ENCODE measurements around the gene TOX3.

The TOX3 gene

DNA sequence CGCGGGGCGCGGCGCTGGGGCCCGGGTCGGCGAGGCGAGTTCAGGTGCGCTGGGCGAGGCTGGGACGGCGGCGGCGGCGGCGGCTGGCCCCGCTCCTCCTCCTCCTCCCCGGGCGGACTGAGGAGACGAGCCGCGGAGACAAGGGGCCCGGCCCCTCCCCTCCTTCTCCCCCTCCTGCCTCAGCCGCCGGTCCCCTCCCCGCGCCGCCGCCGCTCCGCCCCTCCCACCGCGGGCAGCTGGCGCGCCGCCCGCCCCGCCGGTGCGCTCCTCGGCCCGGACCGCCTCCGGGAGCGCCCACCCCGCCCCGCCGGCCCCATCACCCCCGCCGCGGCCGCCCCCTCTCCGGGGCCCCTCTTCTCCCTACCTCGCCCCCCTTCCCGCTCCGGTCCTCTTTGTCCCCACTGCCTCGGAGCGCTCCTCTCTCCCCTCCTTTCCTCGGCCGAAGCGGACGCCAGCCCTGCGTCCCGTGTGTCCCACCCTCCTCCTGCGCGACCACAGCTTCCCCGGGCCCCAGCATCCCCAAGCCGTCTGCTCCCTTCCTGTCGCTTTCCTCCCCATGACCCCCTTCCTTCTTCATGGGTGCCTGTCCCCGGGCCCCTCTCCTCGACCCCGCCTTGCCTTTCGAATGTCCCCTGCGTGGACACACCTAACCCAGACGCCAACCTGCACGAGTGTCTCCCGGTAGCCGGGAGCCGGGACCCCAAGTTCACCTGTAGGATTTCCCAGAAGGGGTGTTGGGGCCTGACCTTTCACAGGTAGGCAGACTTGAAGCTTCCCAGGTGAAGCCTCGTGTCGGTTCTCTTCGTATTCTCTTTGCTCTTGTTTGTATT, at the start of gene TOX3:
Gene TOX3, minus strand, starts transcription at position 140 of the 830 bp plus-strand sequence. CDS start 420 bp downstream, outside the sequence.
- DNase-seq = no peak

DNA sequence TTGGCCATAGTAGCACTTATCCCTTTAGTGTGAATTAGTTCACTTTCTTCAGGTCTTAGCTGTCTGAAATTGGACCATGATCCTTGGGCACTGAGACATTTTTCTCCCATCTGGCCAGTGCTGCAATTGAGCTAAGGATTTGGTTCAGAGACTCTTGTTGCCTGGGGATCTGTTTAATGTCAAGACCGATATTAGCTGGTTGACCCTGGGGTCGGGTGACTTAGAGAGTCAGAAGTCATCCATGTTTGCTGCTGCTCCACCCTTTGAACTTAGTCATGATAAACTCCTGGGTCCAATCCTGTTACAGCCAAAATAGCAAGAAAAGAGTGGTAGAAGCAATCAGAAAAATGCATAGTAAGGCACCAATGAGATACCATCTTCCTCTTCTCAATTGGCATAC, 45.8 kb upstream of the TOX3 start:
- DNase-seq = no peak

DNA sequence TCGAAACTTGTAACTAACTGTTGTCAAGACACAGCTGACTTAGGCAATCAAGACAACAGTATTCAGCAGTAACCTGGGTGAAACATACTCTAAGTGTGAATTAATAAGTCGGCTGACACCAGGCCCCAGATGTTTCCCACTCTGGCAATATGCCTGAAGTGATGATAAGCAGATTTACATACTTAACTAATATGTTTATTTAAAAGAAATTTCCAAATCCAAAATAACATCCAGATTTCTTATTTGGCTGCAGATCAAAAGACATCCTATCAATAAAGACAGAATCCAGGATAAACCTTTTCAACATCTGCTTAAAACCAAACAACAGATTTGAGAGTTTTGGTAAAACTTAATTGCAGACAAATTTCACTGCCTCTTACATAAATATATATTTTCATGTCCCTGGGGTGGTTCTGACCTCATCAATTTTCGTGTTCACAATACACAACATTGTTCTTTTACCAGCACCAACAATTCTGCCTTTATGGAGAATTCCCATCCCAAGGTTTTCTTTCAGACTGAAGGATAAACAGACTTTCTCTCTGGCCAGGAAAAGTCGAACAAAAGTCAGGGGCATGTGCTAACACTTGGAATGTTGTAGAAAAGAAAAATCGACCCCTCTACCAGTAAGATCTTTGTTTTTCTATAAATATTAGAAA, 45.1 kb upstream of the TOX3 start:
- no peak for DNase-seq

DNA sequence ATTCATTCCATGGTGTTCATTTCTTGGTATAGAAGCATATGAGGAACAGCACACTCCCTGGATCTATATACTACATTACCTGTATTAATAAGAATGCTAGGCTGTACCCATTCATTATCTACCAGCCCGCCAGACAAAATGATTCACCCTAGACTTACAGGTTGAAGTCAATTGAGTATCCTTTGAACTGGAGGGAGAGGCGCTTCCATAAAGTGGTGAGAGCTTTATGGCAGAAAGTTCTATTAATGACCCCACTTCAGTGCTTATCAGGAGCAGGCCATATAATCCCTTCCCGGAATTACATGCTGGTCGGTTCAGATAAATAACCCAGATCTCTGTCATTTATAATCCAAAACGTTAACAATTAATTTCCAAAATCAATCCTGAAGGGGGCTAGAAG, 44.5 kb upstream of the TOX3 start:
- DNase-seq = no peak

DNA sequence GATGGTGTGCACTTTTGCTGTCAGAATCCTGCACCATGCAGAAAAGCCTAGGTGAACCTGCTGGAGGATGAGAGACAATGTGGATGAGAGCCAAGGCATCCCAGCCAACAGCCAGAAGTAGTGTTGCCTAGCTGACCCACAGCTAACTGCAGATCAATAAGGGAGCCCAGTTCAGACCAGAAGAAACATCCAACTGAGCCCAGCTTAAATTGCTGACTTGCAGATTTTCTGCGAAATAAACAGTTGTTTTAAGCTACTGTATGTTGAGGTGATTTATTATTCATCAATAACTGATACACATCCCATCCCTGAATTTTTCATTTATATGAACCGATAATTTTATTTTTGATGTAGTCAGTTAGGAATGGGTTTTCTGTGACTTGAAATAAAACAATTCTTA, 39.2 kb upstream of the TOX3 start:
- no peak for DNase-seq

DNA sequence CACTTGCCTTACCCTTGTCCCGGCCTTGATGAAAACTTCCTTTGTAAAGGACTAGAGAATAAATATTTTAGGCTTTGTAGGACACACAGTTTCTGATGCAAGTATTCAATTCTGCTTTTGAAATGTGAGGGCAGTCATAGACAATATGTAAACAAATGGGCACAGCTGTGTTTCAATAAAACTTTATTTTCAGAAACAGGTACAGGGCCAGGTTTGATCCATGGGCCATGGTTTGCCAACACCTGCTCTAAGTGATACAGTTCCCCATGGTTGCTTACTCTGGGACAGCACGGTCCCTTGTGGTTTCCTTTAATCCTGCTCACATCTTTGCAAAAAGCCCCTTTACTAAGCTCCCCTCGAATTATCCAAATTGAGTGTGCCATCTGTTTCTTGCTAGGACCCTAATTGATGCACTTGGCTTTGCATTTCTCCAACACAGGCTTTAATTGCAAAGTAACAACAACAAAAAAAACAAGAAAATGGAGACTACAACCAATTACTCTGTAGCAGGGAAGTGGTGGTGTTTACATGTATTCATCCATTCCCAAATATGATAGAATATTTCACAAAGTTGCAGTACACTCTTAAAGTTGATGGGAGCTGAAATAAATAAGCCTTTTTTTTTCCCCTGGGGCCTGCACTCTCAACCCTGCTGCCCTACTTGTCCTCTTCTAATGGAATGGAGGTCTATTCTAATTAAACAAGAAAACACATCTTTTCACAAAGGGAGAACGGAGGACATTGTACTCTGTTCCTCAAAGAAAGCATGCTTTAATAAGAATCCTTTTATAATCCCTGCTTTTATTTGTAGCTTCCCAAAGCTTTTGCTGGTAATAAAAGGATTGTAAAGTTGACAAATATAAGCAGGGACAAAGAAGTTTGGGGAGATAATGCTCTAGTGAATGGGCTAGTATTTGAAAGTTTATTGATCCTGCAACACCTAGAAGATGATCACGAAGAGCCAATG, 37.7 kb upstream of the TOX3 start:
- no peak for DNase-seq

DNA sequence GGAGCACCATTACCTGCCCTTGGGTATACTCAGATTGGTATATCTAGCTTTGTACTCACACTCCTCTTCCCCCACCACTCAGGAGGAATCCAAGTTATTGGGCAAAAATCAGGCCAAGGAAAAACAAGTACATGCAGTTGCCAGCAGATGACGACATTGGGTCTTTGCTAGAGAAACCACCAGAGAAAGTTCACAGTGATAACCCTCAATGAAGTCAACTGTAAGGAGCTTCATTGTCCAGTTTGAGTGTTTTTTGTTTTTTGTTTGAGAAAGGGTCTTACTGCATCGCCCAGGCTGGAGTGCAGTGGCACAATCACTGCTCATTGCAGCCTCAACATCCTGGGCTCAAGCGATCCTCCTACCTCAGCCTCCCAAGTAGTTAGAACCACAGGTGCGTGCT, 34.6 kb upstream of the TOX3 start:
- DNase-seq = no peak

DNA sequence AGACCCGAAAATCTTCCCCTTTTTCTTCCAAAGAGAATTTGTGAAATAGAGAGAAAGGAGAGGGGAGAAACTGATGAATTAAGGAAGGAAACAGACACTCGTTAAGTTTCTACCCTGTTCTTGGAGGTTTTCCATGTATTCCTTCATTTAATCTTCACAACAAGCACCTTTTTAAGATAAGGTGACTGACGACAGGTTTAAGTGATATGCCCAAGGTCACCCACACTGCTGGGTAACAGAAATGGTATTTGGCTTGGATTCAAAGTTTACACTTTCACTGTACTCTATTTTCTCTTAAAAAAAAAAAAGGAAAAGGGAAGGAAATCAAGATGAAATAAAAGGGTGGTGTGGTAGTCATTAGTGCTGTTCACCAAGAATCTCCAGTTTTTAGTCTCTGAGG, 33.5 kb upstream of the TOX3 start:
- no peak for DNase-seq

DNA sequence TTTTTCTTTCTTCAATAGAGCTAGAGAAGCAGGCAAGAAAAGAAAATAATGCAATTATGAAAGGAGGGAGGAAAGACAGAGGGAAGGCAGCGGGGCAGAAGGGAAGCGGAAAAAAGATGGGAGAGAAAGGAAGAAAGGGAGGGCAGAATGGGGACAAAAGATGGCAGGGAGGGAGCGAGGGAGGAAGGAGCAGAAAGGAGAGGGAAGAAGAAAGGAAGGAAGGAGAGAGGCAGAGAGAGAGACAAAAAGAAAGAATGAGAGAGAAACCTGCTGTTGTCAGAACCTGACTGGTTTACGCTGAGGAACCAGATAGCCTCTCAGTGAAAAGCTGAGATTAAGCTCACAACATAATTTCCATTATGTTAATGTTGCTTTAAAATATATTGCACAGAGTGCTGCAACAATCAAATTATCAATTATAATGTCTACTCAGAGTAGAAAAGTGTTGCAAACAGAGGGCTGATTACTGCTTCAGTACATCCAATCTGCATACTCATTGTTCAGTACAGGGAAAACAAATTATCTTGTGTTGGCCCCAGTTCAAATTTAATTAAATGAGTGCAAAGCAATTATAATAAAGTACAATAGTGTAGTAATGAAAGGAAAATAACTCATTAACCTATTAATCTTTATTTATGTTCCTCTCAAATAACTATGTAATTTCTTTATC, 32.0 kb upstream of the TOX3 start:
- DNase-seq = no peak

DNA sequence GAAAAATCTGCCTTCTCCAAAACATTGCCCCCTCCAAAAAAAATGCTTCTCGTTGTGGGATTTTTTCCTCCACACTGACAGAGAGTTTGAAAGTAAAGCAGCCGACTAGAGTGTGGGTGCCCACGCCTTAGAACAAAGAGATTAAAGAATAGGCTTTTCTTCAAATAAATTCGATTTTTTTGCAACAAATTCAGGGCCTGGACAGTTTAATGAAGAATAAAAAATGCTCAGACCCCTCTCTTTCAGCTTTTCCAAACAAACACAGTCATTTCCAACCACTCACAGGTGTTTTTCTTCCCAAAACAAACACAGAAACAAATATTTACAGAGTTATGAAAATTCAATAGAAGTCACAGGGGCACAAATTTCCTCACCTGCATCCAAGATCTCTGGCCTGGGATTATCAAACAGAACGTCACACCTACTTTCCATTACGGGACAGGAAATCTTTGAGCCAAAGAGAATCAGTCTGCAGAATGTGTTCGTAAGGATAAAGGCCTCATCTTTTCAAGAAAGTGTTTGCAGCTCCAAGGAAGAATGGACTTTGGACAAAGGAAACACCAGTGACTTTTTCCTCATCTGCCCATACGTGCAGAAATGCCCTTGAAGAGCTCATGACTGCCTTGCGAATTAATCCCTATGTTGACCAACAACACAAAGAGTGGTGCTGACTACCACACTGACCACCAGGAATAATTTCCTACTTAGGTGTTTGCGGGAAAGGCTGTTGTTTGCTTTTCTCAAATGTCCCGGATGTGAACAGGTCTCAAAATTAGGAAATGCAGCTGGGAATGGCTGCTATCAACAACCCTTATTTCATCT, 31.3 kb upstream of the TOX3 start:
- no peak for DNase-seq

DNA sequence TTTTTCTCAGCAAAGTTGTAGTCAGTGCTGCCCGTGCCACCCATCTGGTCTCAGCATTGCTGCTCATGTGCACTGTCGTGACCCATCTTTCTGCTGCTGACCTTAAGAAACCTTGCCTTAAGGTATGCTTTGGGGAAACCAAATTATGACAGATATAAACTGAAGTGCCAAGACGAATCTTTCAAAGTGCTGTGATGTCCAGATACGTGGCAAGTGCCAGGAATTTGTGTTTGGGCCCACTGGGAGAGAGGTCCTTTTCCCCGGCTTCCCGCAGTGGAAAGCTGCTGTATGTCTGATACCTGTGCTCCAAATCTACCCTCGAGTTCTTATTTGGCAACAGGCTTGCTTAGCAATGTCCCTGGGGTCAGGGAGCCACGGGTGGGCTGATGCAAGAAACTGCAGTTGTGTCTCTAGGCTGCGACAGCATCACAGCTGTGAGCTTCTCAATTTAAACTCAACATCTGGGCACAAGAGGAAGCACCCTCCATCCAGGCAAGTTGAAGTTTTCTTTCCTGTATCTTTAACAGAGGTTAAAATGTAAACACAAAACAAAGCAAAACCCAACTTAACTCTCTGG, 30.3 kb upstream of the TOX3 start:
- no peak for DNase-seq

DNA sequence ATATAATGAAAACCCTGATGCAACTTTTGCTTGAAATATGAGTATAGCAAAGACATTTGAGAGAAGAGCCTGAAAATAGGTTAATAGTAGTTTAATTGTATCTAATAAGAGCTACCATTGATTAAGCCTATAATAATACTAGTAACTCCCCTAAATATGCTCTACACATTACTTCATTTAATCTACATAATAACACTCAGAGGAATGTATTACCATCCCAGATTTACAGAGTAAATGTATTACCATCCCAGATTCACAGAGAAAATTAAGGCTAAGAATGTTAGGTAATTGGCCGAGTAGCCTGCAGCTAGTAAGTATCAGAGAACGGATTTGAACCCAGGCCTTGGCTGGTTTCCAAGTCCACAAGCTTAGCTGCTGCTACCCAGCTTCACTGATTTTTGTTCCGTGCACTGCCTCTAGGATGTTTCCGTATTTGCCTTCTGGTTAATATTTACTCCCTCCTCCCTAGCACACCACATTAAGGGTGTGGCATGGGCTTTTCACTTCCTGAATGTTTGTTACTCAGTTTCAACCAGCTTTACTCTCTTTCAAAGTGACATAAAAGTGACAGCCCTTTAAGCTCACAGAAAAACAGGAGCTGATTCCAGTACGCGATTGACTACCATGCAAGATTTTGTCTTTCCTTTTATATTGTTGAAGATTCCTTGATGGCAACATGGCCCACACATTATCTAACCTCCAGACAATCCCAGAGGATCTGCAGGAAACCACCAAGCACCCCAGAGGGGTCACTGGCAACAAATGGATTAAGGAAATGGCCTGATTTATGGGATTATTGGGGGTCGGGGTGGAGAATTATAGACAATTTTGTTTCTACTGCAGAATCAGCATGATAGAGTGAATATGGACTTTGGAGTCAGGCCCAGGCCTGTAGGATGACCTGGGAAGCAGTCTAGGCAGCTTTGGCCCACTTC, 26.7 kb upstream of the TOX3 start:
- no peak for DNase-seq

DNA sequence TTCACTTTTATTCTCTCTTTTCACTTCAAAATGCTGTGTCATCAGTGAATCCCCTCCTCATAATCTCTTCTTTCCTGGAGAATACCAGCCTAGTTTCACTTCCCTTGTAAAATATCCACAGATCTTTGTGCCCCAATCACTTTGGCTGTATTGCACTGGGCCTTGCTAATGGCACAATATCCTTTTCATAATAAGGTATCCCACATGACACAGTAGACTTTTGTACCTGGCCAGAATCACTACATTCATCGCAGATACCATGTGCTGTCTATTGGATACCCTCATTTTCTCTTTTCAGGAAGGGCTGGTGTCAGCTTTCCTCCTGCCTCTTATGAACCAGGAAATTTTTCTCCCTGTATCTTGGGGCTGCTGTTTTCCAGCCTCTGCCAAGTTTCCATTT, 25.7 kb upstream of the TOX3 start:
- no peak for DNase-seq

DNA sequence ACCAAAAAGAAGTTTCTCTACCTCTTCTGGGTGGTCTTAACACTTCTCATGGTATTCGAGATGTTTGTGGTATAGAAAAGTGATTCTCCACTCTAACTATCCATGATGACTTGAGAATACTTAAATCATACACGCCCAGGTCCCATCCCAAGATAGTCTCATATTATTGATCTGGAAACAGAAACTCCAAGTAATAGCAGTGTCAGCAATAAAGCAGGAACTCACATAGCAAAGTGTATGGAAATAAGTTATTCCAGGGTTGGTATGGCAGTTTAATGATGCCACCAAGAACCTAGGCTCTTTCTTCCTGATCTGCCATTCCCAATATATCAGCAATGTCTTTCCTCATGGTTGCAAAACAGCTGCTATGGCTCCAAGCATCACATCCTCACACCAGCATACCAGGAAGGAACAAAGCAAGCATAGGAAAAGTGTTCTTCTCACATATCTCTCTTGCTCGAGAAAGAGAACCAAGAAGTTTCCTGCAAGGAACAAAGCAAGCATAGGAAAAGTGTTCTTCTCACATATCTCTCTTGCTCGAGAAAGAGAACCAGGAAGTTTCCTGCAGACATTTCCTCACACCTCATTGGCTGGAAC, 23.6 kb upstream of the TOX3 start:
- no peak for DNase-seq

DNA sequence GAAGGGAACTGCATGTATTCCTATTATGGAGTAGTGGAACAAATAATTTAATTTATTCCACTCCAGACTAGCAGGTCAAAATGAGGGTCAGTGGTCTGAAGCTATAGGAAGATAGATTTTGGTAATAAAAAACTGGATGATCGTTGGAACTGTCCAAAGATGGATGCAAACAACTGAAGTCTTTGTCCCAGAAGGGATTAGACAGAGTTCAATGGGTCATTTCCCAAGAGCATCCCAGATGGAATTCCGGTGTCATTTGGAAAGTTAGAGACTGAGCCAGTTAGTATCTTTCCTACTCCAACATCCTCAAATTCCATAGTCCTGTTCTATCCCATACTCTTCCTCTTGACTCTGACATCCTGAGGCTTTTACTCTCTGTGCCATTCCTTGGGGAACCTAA, 22.8 kb upstream of the TOX3 start:
- no peak for DNase-seq

DNA sequence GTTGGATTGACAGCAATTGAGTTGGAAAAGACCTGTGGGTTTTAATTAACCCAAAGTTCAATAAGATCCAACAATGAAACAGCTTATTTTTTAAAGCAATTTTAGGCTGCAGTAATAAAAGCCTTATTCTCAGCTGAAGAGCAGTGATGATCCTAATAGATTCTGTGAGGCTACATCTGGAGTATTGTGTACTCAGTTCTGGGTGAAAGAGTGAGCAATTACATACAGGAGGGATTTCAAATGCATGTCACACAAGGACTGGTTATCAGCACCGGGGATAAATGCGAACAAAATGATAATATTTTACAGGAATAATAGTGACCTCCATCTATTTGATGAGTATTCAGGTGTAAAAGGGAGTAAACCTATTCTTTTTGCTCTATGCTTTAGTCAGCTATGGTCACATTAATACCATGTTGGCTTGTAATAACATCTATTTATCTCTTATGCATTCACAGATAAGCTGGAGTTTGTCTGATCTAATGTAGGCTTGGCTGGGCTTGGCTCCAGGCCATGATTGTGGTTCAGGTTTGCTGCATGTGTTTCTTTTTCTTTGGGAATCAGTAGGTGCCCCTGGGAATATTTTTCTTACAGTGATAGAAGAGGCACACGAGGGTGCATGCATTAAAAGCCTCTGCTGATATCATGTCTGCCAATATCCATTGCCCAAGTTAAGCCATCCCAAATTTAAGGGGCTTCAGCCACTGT, 22.2 kb upstream of the TOX3 start:
- DNase-seq = no peak

DNA sequence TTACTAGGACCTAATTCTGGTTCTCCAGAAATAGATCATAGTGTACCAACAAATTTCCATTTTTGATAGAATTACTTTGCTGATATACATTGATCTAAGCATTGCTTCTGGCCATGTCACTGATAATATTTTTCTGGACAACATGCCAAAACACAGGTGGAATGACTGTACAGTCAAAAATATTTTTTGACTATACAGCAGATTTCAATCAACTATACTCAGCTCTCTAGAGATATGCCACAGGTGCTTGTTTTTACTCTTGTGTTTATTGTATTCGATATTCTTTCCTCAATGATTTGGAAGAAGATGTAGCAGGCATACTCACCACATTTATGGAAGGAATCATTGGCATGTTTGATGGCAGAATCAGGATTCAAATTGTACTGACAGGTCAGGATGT, 21.6 kb upstream of the TOX3 start:
- no peak for DNase-seq

DNA sequence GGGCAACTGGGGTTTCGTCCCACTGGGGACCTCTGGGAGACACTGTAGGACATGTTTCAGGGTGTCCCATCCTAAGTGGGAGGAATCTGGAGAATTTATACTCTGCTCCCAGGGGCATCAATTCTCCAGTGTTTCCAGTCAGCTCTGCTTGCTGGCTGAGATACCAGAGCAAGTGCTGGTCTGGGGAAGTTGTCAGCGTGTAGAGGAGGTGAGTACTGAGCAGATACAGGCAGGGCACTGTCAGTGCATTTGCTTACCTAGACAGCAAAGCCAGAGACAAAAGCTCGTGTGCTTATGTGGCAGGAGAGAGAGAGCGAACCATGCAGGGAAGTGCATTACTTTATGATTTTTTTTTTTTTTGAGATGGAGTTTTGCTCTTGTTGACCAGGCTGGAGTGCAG, 20.2 kb upstream of the TOX3 start:
- no peak for DNase-seq
